Heart left ventricle (tissue), 16 donors: ENCODE results near the gene MYNN. TPM values are rescaled to one million over a fixed set of nuclear protein-coding genes. Genes with fewer than 3 reads are reported as not detected.
"Not testable (repeated sequence)": the region's sequence is repeated elsewhere in the genome, so short reads cannot be mapped to it uniquely, and the experiment has no call there.

ENCODE experiments used
- ATAC-seq, 4 donors: fragments of 200-7000 bp; cut with Tn5 transposase; one replicate each; pipeline ENCODE4 v1.9.1; 2020 to 2022; ENCODE audit warnings: moderate library complexity in 4 of 4, mild to moderate bottlenecking in 3 of 4, moderate number of reproducible peaks in 1 of 4
- DNase-seq, 5 donors: peaks; one replicate each; pipeline ENCODE4 v3.0.0-alpha.2; 2020
- H3K27ac ChIP-seq, 12 donors: fragments of 200-600 bp; sonication (generic) in 4 of 12; one replicate each; pipeline versions ENCODE4 v1.5.0 to v1.8.0; 2016 to 2022; ENCODE audit warnings: mild to moderate bottlenecking in 2 of 12
- H3K27me3 ChIP-seq, 9 donors: fragments of 200-600 bp; sonication (generic) in 2 of 9; one replicate each; pipeline versions ENCODE4 v1.5.1 to v1.8.0; 2016 to 2022; ENCODE audit warnings: mild to moderate bottlenecking in 3 of 9
- H3K36me3 ChIP-seq, 9 donors: fragments of 200-600 bp; sonication (generic) in 2 of 9; one replicate each; pipeline versions ENCODE4 v1.5.0 to v1.8.0; 2018 to 2022; ENCODE audit warnings: mild to moderate bottlenecking in 2 of 9
- H3K4me1 ChIP-seq, 12 donors: fragments of 200-600 bp; sonication (generic) in 4 of 12; one replicate each; pipeline versions ENCODE4 v1.5.0 to v1.8.0; 2016 to 2022; ENCODE audit warnings: mild to moderate bottlenecking in 3 of 12
- H3K4me3 ChIP-seq, 12 donors: fragments of 200-600 bp; sonication (generic) in 4 of 12; one replicate each; pipeline versions ENCODE4 v1.5.0 to v1.8.0; 2017 to 2022; ENCODE audit warnings: mild to moderate bottlenecking in 9 of 12, moderate library complexity in 4 of 12
- H3K9me3 ChIP-seq, 12 donors: fragments of 200-600 bp; sonication (generic) in 4 of 12; one replicate each; pipeline versions ENCODE4 v1.5.0 to v1.8.0; 2016 to 2022; ENCODE audit warnings: mild to moderate bottlenecking in 1 of 12
- POLR2A ChIP-seq, 2 donors: fragments of 450-650 bp; IDR thresholded peaks; one replicate each; pipeline ENCODE4 v1.6.1; 2017; ENCODE audit warnings: antibody characterized with exemption in 2 of 2, mild to moderate bottlenecking in 2 of 2, moderate library complexity in 2 of 2
- WGBS, 4 donors: extraction: QIAGEN DNeasy Blood & Tissue Kit in 2 of 4; methylation state at CpG; one replicate each; pipeline versions ENCODE4 v1.1.5 to v1.1.7; 2013 to 2018; 5-methylcytosine and 5-hydroxymethylcytosine counted together
- intact Hi-C, 10 donors: fragments of 100-400 bp; cut with DNase I; formaldehyde crosslinking; loops; one replicate each; pipeline versions ENCODE4 v1.11.1 to v1.14.2; 2022
- long read RNA-seq, 3 donors: library from polyadenylated mRNA; unstranded; transcript quantifications; one replicate each; pipeline ENCODE4 v2.0.0, GENCODE V29; 2020 to 2021
- polyA plus RNA-seq, 2 donors: library from polyadenylated mRNA; stranded (reverse); fragments of 200-250 nt; gene quantifications; one replicate each; pipeline ENCODE4 v1.2.3, GENCODE V29; 2013
- total RNA-seq, 9 donors: library from RNA; depleted of rRNA in 2 of 9; stranded (reverse); fragments of >200 nt in 2 of 9; fragmentation: NEBNext Ultra II Directional in 3 of 9; extraction: Animal tissue kit (Norgen Biotek cat#: 25700) in 3 of 9; gene quantifications; one replicate each; pipeline versions ENCODE4 v1.1.0 to v1.2.4, GENCODE V29; 2016 to 2023
- TF ChIP-seq, protein P1 (sequence below), 12 donors: fragments of 200-600 bp; sonication (generic) in 4 of 12; IDR thresholded peaks; one replicate each; pipeline versions ENCODE4 v1.5.0 to v1.8.0; 2018 to 2022; ENCODE audit warnings: antibody characterized with exemption in 12 of 12, mild to moderate bottlenecking in 5 of 12
- donor health status: ischemic (EF 13 %, LVEDD 7.1; RV severe dilation, severe dysfunction).
- donor health status: healthy with polysubstance abuse.
- donor health status: DM: no; HTN: yes; CAD: no.
- donor health status: DM: no; HTN: no; CAD: no.
- donor health status: ischemic (EF 25% LVEDD 6.9; RV normal size, moderate dysfunction).
- donor health status: ischemic (EF 25% LVEDD 5.7; RV mildly dilated, moderate dysfunction).
- donor health status: healthy.
- donor health status: DM: yes; HTN: yes; CAD: no.
- donor health status: ischemic (EF 35%, LVEDD 5.7; RV mildly dilated, moderate dysfunction).
- donor health status: nonischemic (EF 11% LVEDD 7.7; RV severe dilation, severe dysfunction).
- donor health status: DM: yes; HTN: yes; CAD: no.
- donor health status: PGD.
- donor health status: ischemic (EF 29% LVEDD 5.4; RV normal size, mild dysfunction).
- donor health status: nonischemic (EF 23%, LVEDD 6.1; RV moderate dilation, normal function).

Gene MYNN
- total RNA-seq (10 to 100 TPM in 7 of 9 donors, 1 to 10 TPM in 2; 8.8 to 14.1 (median 10.5) TPM), polyA plus RNA-seq (1 to 10 TPM; 5.0 to 9.9 TPM)
- long read RNA-seq, donor 1, full-length matches to known transcripts = 8 of 15 reads
- long read RNA-seq, donor 1, partial matches to known transcripts = 0 of 15 reads
- long read RNA-seq, donor 1, other reads (novel, unspliced or antisense) = 7 of 15 reads
- long read RNA-seq, donor 2, full-length matches to known transcripts = 66 of 100 reads
- long read RNA-seq, donor 2, partial matches to known transcripts = 16 of 100 reads
- long read RNA-seq, donor 2, other reads (novel, unspliced or antisense) = 18 of 100 reads
- long read RNA-seq, donor 3, full-length matches to known transcripts = 12 of 17 reads
- long read RNA-seq, donor 3, partial matches to known transcripts = 1 of 17 reads
- long read RNA-seq, donor 3, other reads (novel, unspliced or antisense) = 4 of 17 reads

DNA sequence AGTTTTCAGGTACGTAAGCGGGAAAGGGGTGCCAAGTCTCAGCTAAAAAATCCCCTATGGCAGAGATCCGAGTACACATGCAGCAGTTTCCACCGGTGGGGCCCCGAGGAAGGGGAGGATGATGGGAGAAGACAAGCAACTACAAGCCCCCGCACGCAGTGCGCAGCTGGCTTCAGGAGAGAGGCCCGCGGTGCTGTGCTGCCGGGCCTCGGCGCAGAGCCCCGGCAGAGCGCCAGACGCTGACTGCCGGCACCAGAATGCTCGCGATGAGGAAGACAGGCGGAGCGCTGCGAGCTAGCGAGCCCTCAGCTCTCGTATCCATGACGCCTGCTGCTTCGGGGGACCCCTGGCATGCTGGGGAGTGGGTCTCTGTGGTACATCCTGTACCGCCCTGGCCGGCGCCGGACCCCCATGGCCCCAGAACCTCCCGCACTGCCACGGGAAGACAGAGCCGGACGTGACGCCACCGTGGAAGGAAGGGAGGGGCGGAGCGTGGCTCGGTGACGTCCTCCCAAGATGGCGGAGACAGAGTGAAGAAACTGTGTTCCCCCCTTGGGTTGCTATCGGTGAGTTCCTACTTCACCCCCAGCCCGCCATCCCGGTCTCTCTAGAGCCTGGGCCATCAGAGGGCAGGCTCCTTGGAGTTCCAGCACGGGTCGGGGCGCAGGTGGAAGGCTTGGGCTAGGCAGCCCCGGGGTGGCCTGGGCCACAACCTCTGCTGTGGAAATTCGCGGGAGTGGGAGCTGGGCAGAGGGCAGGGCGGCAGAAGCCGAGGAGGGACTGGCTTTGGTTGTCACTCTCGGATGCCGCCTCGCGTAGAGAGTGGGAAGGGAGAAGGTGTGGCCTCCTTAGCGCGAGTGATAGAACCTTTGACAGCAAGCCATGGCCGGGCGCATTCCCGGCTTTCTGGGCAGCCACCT lies at the start of gene MYNN:
Gene MYNN, plus strand, starts transcription at position 500 of the 920 bp plus-strand sequence. CDS start 900 bp downstream, outside the sequence.
- DNase-seq = peak; percentile 93 to 96 (median 94)
- 0 to 1% (median 0%) methylated on average over 7 to 61 of the region's 61 CpGs for WGBS, 4 donors
- peak within 1 kb of the TSS; percentile 61 to 97 (median 81) for H3K4me3 ChIP-seq
- no peaks in the 10 kb centered on the region for H3K9me3 ChIP-seq
- peak; percentile 93 to 95 (median 94) for ATAC-seq
- intact Hi-C loops = loop anchor here in 2 of 10 donors (5.0 to 10.0 kb wide), 2 partner anchors 192 to 194 kb away; partner anchors contain the start of gene SEC62 (in 2 of the 2)
- TF ChIP-seq, protein P1, sequence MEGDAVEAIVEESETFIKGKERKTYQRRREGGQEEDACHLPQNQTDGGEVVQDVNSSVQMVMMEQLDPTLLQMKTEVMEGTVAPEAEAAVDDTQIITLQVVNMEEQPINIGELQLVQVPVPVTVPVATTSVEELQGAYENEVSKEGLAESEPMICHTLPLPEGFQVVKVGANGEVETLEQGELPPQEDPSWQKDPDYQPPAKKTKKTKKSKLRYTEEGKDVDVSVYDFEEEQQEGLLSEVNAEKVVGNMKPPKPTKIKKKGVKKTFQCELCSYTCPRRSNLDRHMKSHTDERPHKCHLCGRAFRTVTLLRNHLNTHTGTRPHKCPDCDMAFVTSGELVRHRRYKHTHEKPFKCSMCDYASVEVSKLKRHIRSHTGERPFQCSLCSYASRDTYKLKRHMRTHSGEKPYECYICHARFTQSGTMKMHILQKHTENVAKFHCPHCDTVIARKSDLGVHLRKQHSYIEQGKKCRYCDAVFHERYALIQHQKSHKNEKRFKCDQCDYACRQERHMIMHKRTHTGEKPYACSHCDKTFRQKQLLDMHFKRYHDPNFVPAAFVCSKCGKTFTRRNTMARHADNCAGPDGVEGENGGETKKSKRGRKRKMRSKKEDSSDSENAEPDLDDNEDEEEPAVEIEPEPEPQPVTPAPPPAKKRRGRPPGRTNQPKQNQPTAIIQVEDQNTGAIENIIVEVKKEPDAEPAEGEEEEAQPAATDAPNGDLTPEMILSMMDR (IDR thresholded peaks at IDR 0.05) = peak in 1 of 12 donors; percentile 29
- TF ChIP-seq POLR2A (IDR thresholded peaks at IDR 0.05) = peak; percentile 83 to 97
- H3K27me3 ChIP-seq = no peaks in the 10 kb centered on the region
- H3K4me1 ChIP-seq = peaks cover 0 to 28% (median 24%) of the 10 kb centered on the region in 12 donors
- peaks cover 0 to 41% (median 37%) of the 10 kb centered on the region in 9 donors for H3K36me3 ChIP-seq
- peak within 1 kb of the TSS; percentile 96 to 100 (median 98) for H3K27ac ChIP-seq

DNA sequence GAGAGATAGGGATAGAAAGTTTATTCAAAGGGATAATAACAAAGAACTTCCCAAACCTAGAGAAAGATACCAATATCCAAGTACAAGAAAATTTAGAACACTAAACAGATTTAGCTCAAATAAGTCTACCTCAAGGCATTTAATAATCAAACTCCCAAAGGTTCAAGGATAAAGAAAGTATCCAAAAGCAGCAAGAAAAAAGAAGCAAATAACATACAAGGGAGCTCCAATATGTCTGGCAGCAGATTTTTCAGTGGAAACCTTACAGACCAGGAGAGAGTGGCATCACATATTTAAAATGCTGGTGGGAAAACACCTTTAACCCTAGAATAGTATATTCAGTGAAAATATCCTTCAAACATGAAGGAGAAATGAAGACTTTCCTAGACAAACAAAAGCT lies 41.3 kb upstream of the MYNN start:
- H3K4me1 ChIP-seq, H3K4me3 ChIP-seq, DNase-seq, H3K36me3 ChIP-seq, H3K27ac ChIP-seq, H3K27me3 ChIP-seq, intact Hi-C loops, ATAC-seq: not testable (repeated sequence)
- peaks cover 0 to 48% (median 18%) of the 10 kb centered on the region in 12 donors for H3K9me3 ChIP-seq

DNA sequence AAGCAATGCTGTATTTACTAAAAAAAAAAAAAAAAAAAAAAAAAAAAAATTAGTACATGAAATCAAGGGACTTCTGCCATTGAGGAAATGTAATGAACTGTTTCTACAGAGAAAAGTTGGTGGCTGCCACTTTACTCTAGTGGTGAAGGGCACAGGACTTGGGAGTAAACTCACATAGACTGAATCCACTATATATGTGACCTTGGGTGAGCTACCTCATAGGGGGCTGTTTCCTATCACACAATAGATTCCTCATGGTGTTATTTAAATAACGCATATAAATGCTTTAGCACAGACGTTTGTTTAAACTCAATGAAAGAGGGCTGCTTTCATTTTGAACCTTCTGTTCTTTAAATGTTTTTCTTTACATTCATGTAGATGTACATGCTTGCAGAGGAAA lies 34.1 kb upstream of the MYNN start:
- DNase-seq = no peak
- TF ChIP-seq POLR2A (IDR thresholded peaks at IDR 0.05) = no peak
- TF ChIP-seq, protein P1 (IDR thresholded peaks at IDR 0.05) = no peak
- H3K9me3 ChIP-seq = peaks cover 0 to 32% (median 7%) of the 10 kb centered on the region in 12 donors
- no peak for ATAC-seq
- H3K36me3 ChIP-seq = no peaks in the 10 kb centered on the region
- H3K4me1 ChIP-seq = peaks cover 0 to under 1% (median 0%) of the 10 kb centered on the region in 12 donors
- H3K27ac ChIP-seq = no peak overlapping the region
- no peaks in the 10 kb centered on the region for H3K27me3 ChIP-seq
- no peak overlapping the region for H3K4me3 ChIP-seq
- intact Hi-C loops = no loop called here
- WGBS, 4 donors = 63 to 75% (median 66%) methylated on average over 2 of the region's 2 CpGs

DNA sequence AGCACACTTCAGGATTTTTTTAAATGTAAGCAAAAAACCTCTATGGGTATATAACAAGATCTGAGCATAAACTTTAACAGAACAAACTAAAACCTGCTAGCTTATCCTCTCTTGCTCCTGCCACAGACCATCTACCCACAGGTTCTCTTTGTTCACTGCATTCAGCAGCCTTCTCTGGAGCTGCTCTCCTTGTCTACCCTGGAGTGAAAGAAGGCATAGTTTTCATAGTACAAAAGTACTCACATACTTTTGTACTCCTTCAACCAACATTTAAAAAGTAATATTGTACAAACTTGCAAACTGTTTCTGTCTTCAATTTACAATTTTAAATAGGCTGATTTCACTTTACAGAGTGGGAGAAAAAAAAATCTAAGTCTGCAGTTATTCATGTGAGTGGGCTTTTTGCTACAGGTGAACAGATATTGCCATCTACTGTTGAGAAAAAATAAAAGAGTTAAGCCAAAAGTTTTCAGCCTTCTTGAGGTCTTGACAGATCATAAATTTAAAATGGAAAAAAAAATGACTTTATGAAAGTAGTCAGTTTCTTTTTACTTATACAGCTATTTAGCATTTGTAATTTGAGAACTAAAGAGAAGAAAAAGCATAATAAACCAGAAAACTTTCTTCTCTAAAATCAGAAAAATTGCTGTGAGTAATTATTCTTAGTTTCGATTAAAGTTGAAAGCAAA lies 28.7 kb upstream of the MYNN start:
- Histone ChIP-seq H3K4me1 (peaks cover 0 to 4% (median 0%) of the 10 kb centered on the region in 12 donors), H3K27ac (no peak overlapping the region), H3K27me3 (peaks cover 0 to 12% (median 3%) of the 10 kb centered on the region in 9 donors), H3K9me3 (no peaks in the 10 kb centered on the region), H3K36me3 (no peaks in the 10 kb centered on the region), H3K4me3 (no peak overlapping the region)
- no peak for ATAC-seq
- TF ChIP-seq, protein P1 (IDR thresholded peaks at IDR 0.05) = peak; percentile 25 to 64 (median 49)
- TF ChIP-seq POLR2A (IDR thresholded peaks at IDR 0.05) = no peak
- DNase-seq = no peak
- intact Hi-C loops = loop anchor here in 7 of 10 donors (2.0 to 10.0 kb wide), 12 partner anchors 77 to 880 kb away; no protein-coding TSS in a partner anchor
- 1 to 98% (median 43%) methylated on average over 1 of the region's 1 CpG for WGBS, 4 donors
